DOHH2 (cell line): ENCODE data around the gene GALNT12.

Source experiments
- H3F3A ChIP-seq: fragments of 200-600 bp; sonication (generic), shearing (Covaris generic); 2 replicates; pipeline ENCODE4 v1.6.0; 2016; ENCODE audit warnings: antibody characterized with exemption, mild to moderate bottlenecking; ENCODE audit not compliant: control insufficient read depth, insufficient read depth
- H3K27ac ChIP-seq: fragments of 200-600 bp; sonication (generic); 2 replicates; pipeline ENCODE4 v1.5.1; 2014; ENCODE audit warnings: low read depth, mild to moderate bottlenecking, low read length, moderate library complexity
- H3K27me3 ChIP-seq: fragments of 200-600 bp; sonication (generic); 2 replicates; pipeline ENCODE4 v1.6.1; 2014; ENCODE audit warnings: mild to moderate bottlenecking, low read length, mixed read lengths; ENCODE audit not compliant: control insufficient read depth
- H3K36me3 ChIP-seq: fragments of 200-600 bp; sonication (generic); 2 replicates; pipeline ENCODE4 v1.6.1; 2014; ENCODE audit warnings: mild to moderate bottlenecking, low read length, moderate library complexity, mixed read lengths; ENCODE audit not compliant: control insufficient read depth
- H3K4me1 ChIP-seq: fragments of 200-600 bp; sonication (generic); 2 replicates; pipeline ENCODE4 v1.6.1; 2014; ENCODE audit warnings: mild to moderate bottlenecking, low read length, mixed read lengths; ENCODE audit not compliant: control insufficient read depth
- H3K4me2 ChIP-seq: fragments of 200-600 bp; sonication (generic); 2 replicates; pipeline ENCODE4 v1.6.0; 2014; ENCODE audit warnings: mild to moderate bottlenecking, low read length, moderate library complexity
- H3K4me3 ChIP-seq: fragments of 200-600 bp; sonication (generic); 2 replicates; pipeline ENCODE4 v1.5.1; 2014; ENCODE audit warnings: mild to moderate bottlenecking, low read length, mixed read lengths
- H3K79me2 ChIP-seq: fragments of 200-600 bp; sonication (generic); 2 replicates; pipeline ENCODE4 v1.6.1; 2014; ENCODE audit warnings: mild to moderate bottlenecking, low read length, mixed read lengths; ENCODE audit not compliant: control insufficient read depth
- H3K9me2 ChIP-seq: fragments of 200-600 bp; sonication (generic); replicated peaks from 2 replicates; pipeline ENCODE4 v1.6.1; 2014; ENCODE audit warnings: mild to moderate bottlenecking, low read length, mixed read lengths; ENCODE audit not compliant: control insufficient read depth
- H3K9me3 ChIP-seq: fragments of 200-600 bp; sonication (generic); 2 replicates; pipeline ENCODE4 v1.6.1; 2014; ENCODE audit warnings: antibody characterized with exemption, low read length, mixed read lengths; ENCODE audit not compliant: control insufficient read depth, insufficient read depth
- H4K20me1 ChIP-seq: fragments of 200-600 bp; sonication (generic); 2 replicates; pipeline ENCODE4 v1.6.0; 2014; ENCODE audit warnings: low read depth, mild to moderate bottlenecking, antibody characterized with exemption, low read length, moderate library complexity; ENCODE audit not compliant: control insufficient read depth, insufficient read depth
- CTCF ChIP-seq: fragments of 200-600 bp; sonication (generic); IDR thresholded peaks from one replicate; pipeline ENCODE4 v1.5.1; 2014; ENCODE audit warnings: antibody characterized with exemption, mild to moderate bottlenecking, low read depth, low read length; ENCODE audit not compliant: poor library complexity, severe bottlenecking
- EZH2phosphoT487 ChIP-seq: fragments of 200-600 bp; sonication (generic); IDR thresholded peaks from 2 replicates; pipeline ENCODE4 v1.6.1; 2017; ENCODE audit warnings: borderline replicate concordance, mild to moderate bottlenecking, antibody characterized with exemption, low read length, moderate library complexity, mixed read lengths

GALNT12 gene

GRCh38 chr9:98879094-98879962, 71.9 kb downstream of the GALNT12 start:
- Histone ChIP-seq H3K79me2 (no peaks in the 10 kb centered on the region), H3F3A (no peaks in the 10 kb centered on the region), H3K4me3 (no peak overlapping the region), H3K9me2 (no peaks in the 10 kb centered on the region), H3K9me3 (no peaks in the 10 kb centered on the region), H3K27me3 (peaks cover 12% of the 10 kb centered on the region; the same call in 1 of the 2 replicates), H3K27ac (no peak overlapping the region), H3K36me3 (no peaks in the 10 kb centered on the region), H3K4me1 (no peaks in the 10 kb centered on the region), H3K4me2 (no peak overlapping the region), H4K20me1 (no peaks in the 10 kb centered on the region)
- TF ChIP-seq EZH2phosphoT487 (no peak), CTCF (no peak)

GRCh38 chr9:98879963-98880310, 72.5 kb downstream of the GALNT12 start:
- H3K4me3 ChIP-seq, result no peak overlapping the region
- no peaks in the 10 kb centered on the region for H4K20me1 ChIP-seq
- no peaks in the 10 kb centered on the region for H3F3A ChIP-seq
- H3K4me2 ChIP-seq, result no peak overlapping the region
- no peaks in the 10 kb centered on the region for H3K36me3 ChIP-seq
- H3K4me1 ChIP-seq, result no peaks in the 10 kb centered on the region
- no peak for TF ChIP-seq CTCF
- TF ChIP-seq EZH2phosphoT487, result no peak
- H3K9me3 ChIP-seq, result no peaks in the 10 kb centered on the region
- H3K27me3 ChIP-seq, result peaks cover 12% of the 10 kb centered on the region; the same call in 1 of the 2 replicates
- no peak overlapping the region for H3K27ac ChIP-seq
- no peaks in the 10 kb centered on the region for H3K79me2 ChIP-seq
- no peaks in the 10 kb centered on the region for H3K9me2 ChIP-seq

- H3K36me3 ChIP-seq, result no peaks in the 10 kb centered on the region
- no peaks in the 10 kb centered on the region for H3F3A ChIP-seq
- TF ChIP-seq CTCF (no peak), EZH2phosphoT487 (no peak)
- H4K20me1 ChIP-seq, result no peaks in the 10 kb centered on the region
- no peaks in the 10 kb centered on the region for H3K9me2 ChIP-seq
- no peaks in the 10 kb centered on the region for H3K79me2 ChIP-seq
- H3K27me3 ChIP-seq, result peaks cover 13% of the 10 kb centered on the region; the same call in 1 of the 2 replicates
- no peaks in the 10 kb centered on the region for H3K4me1 ChIP-seq
- no peak overlapping the region for H3K27ac ChIP-seq
- H3K4me3 ChIP-seq, result no peak overlapping the region
- no peaks in the 10 kb centered on the region for H3K9me3 ChIP-seq
- H3K4me2 ChIP-seq, result no peak overlapping the region
Observed at GRCh38 chr9:98880311-98881015, 73.0 kb downstream of the GALNT12 start.
